Activated CD4-positive, alpha-beta memory T cell treated with anti-CD3 and anti-CD28 coated beads, Interleukin-2, amount 10 ng/mL, durations not matched to agents 7 days and 5 days (primary cell): ENCODE data around the gene ANKRD6. TPM values are rescaled to one million over a fixed set of nuclear protein-coding genes. Genes with fewer than 3 reads are reported as not detected.
A peak's percentile ranks its signal among the peaks of the same experiment; 100 is the strongest.

Experiments used
- CTCF ChIA-PET: fragments of 350-600 bp; sonication (Branson Sonifier 250); formaldehyde crosslinking; loops from one replicate; lab custom pipeline; 2021; ENCODE audit warnings: antibody characterized with exemption, inconsistent platforms; lab: Charles Lee
- POLR2A ChIA-PET: fragments of 350-600 bp; sonication (Branson Sonifier 250); formaldehyde crosslinking; loops from one replicate; lab custom pipeline; 2021; ENCODE audit warnings: antibody characterized with exemption; lab: Charles Lee
- DNase-seq: peaks from one replicate; pipeline ENCODE4 v3.0.0-alpha.2; 2020
- H3K27ac Mint-ChIP-seq: one replicate; pipeline ENCODE4 v1.8.0; 2021; ENCODE audit warnings: mild to moderate bottlenecking, mixed read lengths
- H3K27me3 Mint-ChIP-seq: one replicate; pipeline ENCODE4 v1.8.0; 2021; ENCODE audit warnings: mixed read lengths
- H3K36me3 Mint-ChIP-seq: one replicate; pipeline ENCODE4 v1.8.0; 2021; ENCODE audit warnings: low read depth, mixed read lengths
- H3K4me1 Mint-ChIP-seq: one replicate; pipeline ENCODE4 v1.8.0; 2021; ENCODE audit warnings: mixed read lengths
- H3K4me3 Mint-ChIP-seq: one replicate; pipeline ENCODE4 v1.8.0; 2021; ENCODE audit warnings: mild to moderate bottlenecking, mixed read lengths
- H3K9me3 Mint-ChIP-seq: one replicate; pipeline ENCODE4 v1.8.0; 2021; ENCODE audit warnings: mixed read lengths
- total RNA-seq, 2 experiments: library from RNA; stranded (reverse); gene quantifications; one replicate each; pipeline ENCODE4 v1.2.3, GENCODE V29; 2021

ANKRD6 gene
- total RNA-seq, 2 experiments from 2014 or later, result 4.2 to 4.8 TPM

GRCh38 chr6:89454300-89454699, 21.3 kb downstream of the ANKRD6 start:
- Mint-ChIP-seq H3K36me3 (no peaks in the 10 kb centered on the region), H3K9me3 (no peaks in the 10 kb centered on the region), H3K27ac (no peak overlapping the region), H3K4me3 (no peak overlapping the region), H3K4me1 (no peaks in the 10 kb centered on the region), H3K27me3 (no peaks in the 10 kb centered on the region)
- no peak for DNase-seq
- POLR2A ChIA-PET, result no interaction called here
- CTCF ChIA-PET, result no interaction called here

- H3K27me3 Mint-ChIP-seq, result no peaks in the 10 kb centered on the region
- ChIA-PET CTCF (no interaction called here), POLR2A (interaction anchor here (2.0 kb wide), 1 partner anchor 10 kb away, joined by 7 read pairs; no protein-coding TSS in a partner anchor)
- no peak overlapping the region for H3K27ac Mint-ChIP-seq
- H3K4me3 Mint-ChIP-seq, result no peak overlapping the region
- no peaks in the 10 kb centered on the region for H3K9me3 Mint-ChIP-seq
- no peaks in the 10 kb centered on the region for H3K4me1 Mint-ChIP-seq
- no peak for DNase-seq
- no peaks in the 10 kb centered on the region for H3K36me3 Mint-ChIP-seq
These were observed 25.8 kb downstream of the ANKRD6 start for GRCh38 chr6:89458704-89459103.

- Mint-ChIP-seq H3K4me3 (no peak overlapping the region), H3K27ac (no peak overlapping the region), H3K4me1 (no peaks in the 10 kb centered on the region), H3K27me3 (no peaks in the 10 kb centered on the region), H3K36me3 (no peaks in the 10 kb centered on the region), H3K9me3 (no peaks in the 10 kb centered on the region)
- DNase-seq, result no peak
- CTCF ChIA-PET, result interaction anchor here (0.8 kb wide), 1 partner anchor 16 kb away, joined by 3 read pairs; no protein-coding TSS in a partner anchor
- POLR2A ChIA-PET, result interaction anchor here (2.0 kb wide), 1 partner anchor 10 kb away, joined by 7 read pairs; no protein-coding TSS in a partner anchor
These were observed 26.5 kb downstream of the ANKRD6 start for GRCh38 chr6:89459501-89459900.

GRCh38 chr6:89460713-89461112, 27.8 kb downstream of the ANKRD6 start:
- CTCF ChIA-PET, result no interaction called here
- H3K27me3 Mint-ChIP-seq, result no peaks in the 10 kb centered on the region
- no peaks in the 10 kb centered on the region for H3K36me3 Mint-ChIP-seq
- no peak overlapping the region for H3K27ac Mint-ChIP-seq
- DNase-seq, result no peak
- H3K4me3 Mint-ChIP-seq, result no peak overlapping the region
- H3K9me3 Mint-ChIP-seq, result no peaks in the 10 kb centered on the region
- POLR2A ChIA-PET, result no interaction called here
- no peaks in the 10 kb centered on the region for H3K4me1 Mint-ChIP-seq

GRCh38 chr6:89462503-89462902, 29.6 kb downstream of the ANKRD6 start:
- ChIA-PET CTCF (no interaction called here), POLR2A (no interaction called here)
- H3K9me3 Mint-ChIP-seq, result no peaks in the 10 kb centered on the region
- no peaks in the 10 kb centered on the region for H3K36me3 Mint-ChIP-seq
- DNase-seq, result no peak
- H3K27me3 Mint-ChIP-seq, result no peaks in the 10 kb centered on the region
- H3K4me3 Mint-ChIP-seq, result no peak overlapping the region
- no peaks in the 10 kb centered on the region for H3K4me1 Mint-ChIP-seq
- no peak overlapping the region for H3K27ac Mint-ChIP-seq

GRCh38 chr6:89464295-89464694, 31.3 kb downstream of the ANKRD6 start:
- Mint-ChIP-seq H3K36me3 (no peaks in the 10 kb centered on the region), H3K4me3 (no peak overlapping the region), H3K27ac (no peak overlapping the region), H3K4me1 (no peaks in the 10 kb centered on the region), H3K9me3 (no peaks in the 10 kb centered on the region), H3K27me3 (no peaks in the 10 kb centered on the region)
- CTCF ChIA-PET, result no interaction called here
- DNase-seq, result no peak
- POLR2A ChIA-PET, result no interaction called here

GRCh38 chr6:89467437-89467836, 34.5 kb downstream of the ANKRD6 start:
- ChIA-PET CTCF (interaction anchor here (0.7 kb wide), 1 partner anchor 12 kb away, joined by 3 read pairs; no protein-coding TSS in a partner anchor), POLR2A (no interaction called here)
- Mint-ChIP-seq H3K27ac (no peak overlapping the region), H3K27me3 (peaks cover 2% of the 10 kb centered on the region), H3K4me1 (no peaks in the 10 kb centered on the region), H3K4me3 (no peak overlapping the region), H3K9me3 (no peaks in the 10 kb centered on the region), H3K36me3 (no peaks in the 10 kb centered on the region)
- no peak for DNase-seq

- H3K9me3 Mint-ChIP-seq, result no peaks in the 10 kb centered on the region
- no peak overlapping the region for H3K4me3 Mint-ChIP-seq
- CTCF ChIA-PET, result no interaction called here
- H3K27ac Mint-ChIP-seq, result no peak overlapping the region
- DNase-seq, result no peak
- peaks cover 6% of the 10 kb centered on the region for H3K4me1 Mint-ChIP-seq
- no peaks in the 10 kb centered on the region for H3K36me3 Mint-ChIP-seq
- H3K27me3 Mint-ChIP-seq, result peaks cover 2% of the 10 kb centered on the region
- POLR2A ChIA-PET, result interaction anchor here (1.5 to 1.6 kb wide), 2 partner anchors 10 to 170 kb away, joined by 4 to 7 read pairs; partner anchors contain the start of gene LYRM2
These were observed 36.0 kb downstream of the ANKRD6 start for GRCh38 chr6:89468998-89469397.

GRCh38 chr6:89471287-89471867, 38.4 kb downstream of the ANKRD6 start:
- Mint-ChIP-seq H3K9me3 (peaks cover 2% of the 10 kb centered on the region), H3K27me3 (peaks cover 2% of the 10 kb centered on the region), H3K4me3 (no peak overlapping the region), H3K36me3 (no peaks in the 10 kb centered on the region), H3K27ac (no peak overlapping the region), H3K4me1 (peaks cover 26% of the 10 kb centered on the region)
- no peak for DNase-seq
- POLR2A ChIA-PET, result no interaction called here
- CTCF ChIA-PET, result no interaction called here

- Mint-ChIP-seq H3K36me3 (no peaks in the 10 kb centered on the region), H3K27ac (no peak overlapping the region), H3K4me1 (peaks cover 26% of the 10 kb centered on the region), H3K27me3 (peaks cover 2% of the 10 kb centered on the region), H3K9me3 (peaks cover 2% of the 10 kb centered on the region), H3K4me3 (no peak overlapping the region)
- POLR2A ChIA-PET, result interaction anchor here (0.6 kb wide), 1 partner anchor 634 kb away, joined by 4 read pairs; no protein-coding TSS in a partner anchor
- CTCF ChIA-PET, result interaction anchor here (1.1 kb wide), 1 partner anchor 16 kb away, joined by 3 read pairs; no protein-coding TSS in a partner anchor
- no peak for DNase-seq
These were observed 42.1 kb downstream of the ANKRD6 start for GRCh38 chr6:89475101-89475500.

- Mint-ChIP-seq H3K4me3 (no peak overlapping the region), H3K9me3 (peaks cover 2% of the 10 kb centered on the region), H3K27me3 (peaks cover 2% of the 10 kb centered on the region), H3K27ac (no peak overlapping the region), H3K36me3 (no peaks in the 10 kb centered on the region), H3K4me1 (peaks cover 26% of the 10 kb centered on the region)
- ChIA-PET POLR2A (interaction anchor here (0.6 kb wide), 1 partner anchor 634 kb away, joined by 4 read pairs; no protein-coding TSS in a partner anchor), CTCF (interaction anchor here (1.1 kb wide), 1 partner anchor 16 kb away, joined by 3 read pairs; no protein-coding TSS in a partner anchor)
- peak; percentile 47 for DNase-seq
These were observed 42.7 kb downstream of the ANKRD6 start for GRCh38 chr6:89475634-89476033.

- H3K27ac Mint-ChIP-seq, result no peak overlapping the region
- DNase-seq, result no peak
- CTCF ChIA-PET, result interaction anchor here (1.0 kb wide), 1 partner anchor 13 kb away, joined by 3 read pairs; no protein-coding TSS in a partner anchor
- no peak overlapping the region for H3K4me3 Mint-ChIP-seq
- H3K27me3 Mint-ChIP-seq, result peaks cover 4% of the 10 kb centered on the region
- peaks cover 2% of the 10 kb centered on the region for H3K9me3 Mint-ChIP-seq
- POLR2A ChIA-PET, result no interaction called here
- H3K4me1 Mint-ChIP-seq, result peaks cover 11% of the 10 kb centered on the region
- H3K36me3 Mint-ChIP-seq, result no peaks in the 10 kb centered on the region
These were observed 46.9 kb downstream of the ANKRD6 start for GRCh38 chr6:89479897-89480296.

- Mint-ChIP-seq H3K27ac (no peak overlapping the region), H3K4me3 (no peak overlapping the region), H3K4me1 (no peaks in the 10 kb centered on the region), H3K9me3 (no peaks in the 10 kb centered on the region), H3K27me3 (peaks cover 4% of the 10 kb centered on the region), H3K36me3 (no peaks in the 10 kb centered on the region)
- CTCF ChIA-PET, result no interaction called here
- POLR2A ChIA-PET, result no interaction called here
- DNase-seq, result no peak
These were observed 48.7 kb downstream of the ANKRD6 start for GRCh38 chr6:89481695-89482094.

GRCh38 chr6:89482126-89482525, 49.2 kb downstream of the ANKRD6 start:
- ChIA-PET POLR2A (no interaction called here), CTCF (no interaction called here)
- Mint-ChIP-seq H3K36me3 (no peaks in the 10 kb centered on the region), H3K27ac (no peak overlapping the region), H3K4me1 (no peaks in the 10 kb centered on the region), H3K27me3 (peaks cover 4% of the 10 kb centered on the region), H3K4me3 (no peak overlapping the region), H3K9me3 (no peaks in the 10 kb centered on the region)
- DNase-seq, result no peak
